Right renal pelvis (tissue), 4 donors: ENCODE data around the gene TEX30. TPM values are rescaled to one million over a fixed set of nuclear protein-coding genes. Genes with fewer than 3 reads are reported as not detected.

Experiments
- DNase-seq, 4 donors: peaks; one replicate each; pipeline ENCODE4 v3.0.0-alpha.2; 2013; ENCODE audit warnings: low read depth in 4 of 4, low spot score in 3 of 4, missing footprints in 1 of 4
- polyA plus RNA-seq, 4 donors: library from polyadenylated mRNA; unstranded; fragments of 120-200 nt; gene quantifications; one replicate each; pipeline ENCODE4 v1.2.1, GENCODE V29; 2013; ENCODE audit not compliant: insufficient read length in 4 of 4

The TEX30 gene
- 10 to 100 TPM; 34.0 to 36.7 (median 35.5) TPM for polyA plus RNA-seq

DNA sequence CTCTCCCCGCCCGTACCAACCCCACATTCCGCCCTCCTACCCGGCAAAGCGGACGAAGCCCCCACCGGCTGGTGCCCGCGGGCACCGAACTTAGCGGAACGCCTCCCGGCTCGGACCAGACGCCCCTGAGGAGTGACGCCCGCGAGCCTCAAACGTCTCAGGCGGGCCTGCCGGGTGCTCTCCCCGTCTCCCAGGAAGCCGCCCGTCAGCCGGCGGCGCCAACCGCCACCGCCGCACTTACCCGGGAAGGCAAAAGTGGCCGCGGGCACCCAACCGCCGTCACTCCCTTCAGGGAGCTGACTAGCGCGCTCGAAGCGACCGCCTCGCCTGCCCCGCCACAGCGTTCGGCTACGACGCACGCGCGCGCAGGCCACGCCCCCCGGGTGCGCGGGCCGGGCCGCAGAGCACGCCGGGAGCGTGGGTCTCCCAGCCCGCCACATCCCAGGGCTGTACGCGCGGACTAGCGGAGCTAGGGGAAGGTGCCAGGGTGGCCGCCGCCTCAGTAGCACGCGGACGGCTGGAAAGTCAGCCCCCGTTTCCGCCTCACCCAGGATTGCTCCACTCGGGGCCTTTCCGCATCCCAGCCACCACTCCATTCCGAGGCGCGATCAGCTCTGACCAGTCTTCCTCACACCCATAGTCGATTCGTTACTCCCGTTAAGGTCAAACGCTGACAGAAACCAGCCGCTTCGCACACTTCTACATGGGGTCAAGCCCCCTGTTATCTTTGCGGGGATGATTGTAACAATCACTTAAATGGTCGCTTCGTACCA is at the start of gene TEX30:
TSS of gene TEX30 (minus strand) at position 346 of the 773 bp plus-strand sequence. CDS start 3,760 bp downstream, outside the sequence.
- peak; percentile 63 to 74 (median 70) for DNase-seq

DNA sequence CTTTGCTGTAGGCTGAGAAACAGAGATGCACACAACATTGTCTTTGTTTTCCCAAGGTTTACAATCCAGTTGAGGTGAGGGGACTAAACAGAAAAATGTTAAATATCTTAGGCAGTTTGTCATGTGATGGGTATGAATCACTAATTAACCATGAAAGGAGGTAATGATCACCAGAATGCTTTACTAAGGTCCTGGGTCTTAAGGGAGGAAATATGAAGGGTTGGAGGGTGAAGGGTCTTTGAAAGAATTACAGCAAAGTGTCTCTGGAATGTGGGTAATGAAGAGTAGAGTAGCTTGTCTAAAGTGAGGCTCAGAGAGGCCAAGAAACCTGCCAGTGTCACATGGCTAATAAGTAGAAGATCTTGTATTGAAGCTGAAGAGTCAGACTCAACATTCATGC is 44.3 kb upstream of the TEX30 start:
- DNase-seq, result peak in 1 of 4 donors; percentile 9

DNA sequence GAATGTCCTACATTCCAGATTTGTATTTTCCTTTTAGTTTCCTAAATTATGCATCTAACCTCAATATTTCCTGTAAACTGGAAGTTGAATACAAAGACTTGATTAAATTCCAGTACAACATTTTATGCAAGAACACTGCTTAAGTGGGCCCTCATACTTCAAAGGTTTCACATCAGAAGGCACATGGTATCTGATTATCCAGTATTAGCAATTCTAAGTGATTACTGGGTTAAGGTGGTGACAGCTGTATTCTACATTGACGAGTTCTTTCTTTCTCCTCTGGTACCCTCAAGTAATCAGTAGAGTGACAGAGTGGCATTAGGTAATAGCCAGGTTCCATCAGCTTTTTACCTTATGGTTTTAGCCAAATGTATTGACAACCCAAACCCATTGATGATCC is 43.7 kb upstream of the TEX30 start:
- no peak for DNase-seq

DNA sequence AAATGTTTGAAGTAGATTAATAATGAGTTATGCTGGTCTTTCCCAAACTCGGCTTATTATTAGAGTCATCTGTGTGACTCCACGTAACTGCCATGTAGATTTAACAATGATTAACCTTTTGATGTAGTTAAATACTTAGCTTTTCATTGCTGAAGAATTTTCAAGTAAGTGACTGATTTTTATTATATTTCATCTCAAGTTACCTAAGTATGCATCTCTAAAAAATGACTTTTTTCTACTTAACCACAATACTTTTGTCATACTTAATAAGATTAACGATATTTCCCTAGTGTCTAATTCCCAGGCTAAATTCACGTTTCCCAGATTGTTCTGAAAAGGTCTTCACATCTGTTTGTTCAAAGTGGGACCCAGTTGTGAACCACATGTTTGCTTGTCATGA is 43.1 kb upstream of the TEX30 start:
- DNase-seq, result no peak

DNA sequence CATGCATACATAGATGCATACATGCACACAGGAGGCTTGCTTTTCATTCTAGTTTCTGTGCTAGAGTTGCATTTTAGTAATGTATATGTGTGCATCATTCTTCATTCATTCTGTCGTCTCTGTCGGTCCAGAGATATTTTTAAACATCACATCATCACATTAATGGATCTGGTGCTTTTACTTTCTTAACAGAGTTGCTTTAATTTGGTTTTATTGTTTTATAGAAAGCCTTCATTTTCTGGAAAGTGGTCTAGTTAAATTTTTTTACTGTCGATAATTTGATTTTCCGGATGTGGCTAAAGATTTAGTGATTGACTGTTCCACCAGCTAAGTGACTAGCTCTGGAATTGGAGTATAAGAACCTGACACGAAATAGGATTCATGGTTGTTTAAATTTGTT is 42.2 kb upstream of the TEX30 start:
- DNase-seq, result no peak

DNA sequence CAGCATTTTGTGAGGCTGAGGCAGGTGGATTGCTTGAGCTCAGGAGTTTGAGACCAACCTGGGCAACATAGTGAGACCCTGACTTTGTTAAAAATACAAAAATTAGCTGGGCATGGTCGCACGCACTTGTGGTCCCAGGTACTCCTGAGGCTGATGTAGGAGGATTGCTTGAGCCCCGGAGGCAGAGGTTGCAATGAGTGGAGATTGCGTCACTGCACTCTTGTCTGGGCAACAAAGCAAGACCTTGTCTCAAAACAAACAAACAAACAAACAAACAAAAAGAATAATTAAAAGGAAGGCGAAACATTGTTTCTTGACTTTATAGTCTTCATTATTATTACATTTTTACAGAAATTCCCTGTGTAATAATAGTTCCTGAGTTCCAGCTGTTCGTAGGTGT is 41.2 kb upstream of the TEX30 start:
- no peak for DNase-seq

DNA sequence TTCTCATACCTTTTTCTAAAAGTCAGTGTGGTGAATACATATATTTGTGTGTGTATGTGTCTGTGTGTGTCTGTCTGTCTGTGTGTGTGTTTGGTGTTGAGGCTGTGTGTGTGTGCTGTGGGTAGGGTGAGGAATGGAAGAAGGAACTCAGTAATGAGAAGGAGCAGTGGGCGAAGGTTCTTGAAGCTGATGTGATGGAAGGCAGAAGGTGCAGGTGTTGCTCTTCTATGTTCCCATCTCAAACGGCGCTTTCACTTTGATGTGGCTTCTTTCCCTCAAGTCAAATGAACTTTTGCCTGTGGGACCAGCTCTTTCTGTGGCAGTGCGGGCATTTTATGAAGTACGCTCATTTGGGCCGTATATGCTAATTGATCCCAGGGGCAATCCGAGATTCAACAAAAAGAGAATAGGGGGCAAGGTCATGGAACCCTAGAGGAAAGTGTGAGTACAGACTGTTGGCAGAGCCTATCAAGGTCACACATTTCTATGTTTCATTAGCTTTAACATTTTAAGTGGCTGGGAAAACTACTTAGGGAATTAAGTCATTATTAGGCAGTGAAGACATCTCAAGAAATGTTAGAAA is 40.5 kb upstream of the TEX30 start:
- no peak for DNase-seq

DNA sequence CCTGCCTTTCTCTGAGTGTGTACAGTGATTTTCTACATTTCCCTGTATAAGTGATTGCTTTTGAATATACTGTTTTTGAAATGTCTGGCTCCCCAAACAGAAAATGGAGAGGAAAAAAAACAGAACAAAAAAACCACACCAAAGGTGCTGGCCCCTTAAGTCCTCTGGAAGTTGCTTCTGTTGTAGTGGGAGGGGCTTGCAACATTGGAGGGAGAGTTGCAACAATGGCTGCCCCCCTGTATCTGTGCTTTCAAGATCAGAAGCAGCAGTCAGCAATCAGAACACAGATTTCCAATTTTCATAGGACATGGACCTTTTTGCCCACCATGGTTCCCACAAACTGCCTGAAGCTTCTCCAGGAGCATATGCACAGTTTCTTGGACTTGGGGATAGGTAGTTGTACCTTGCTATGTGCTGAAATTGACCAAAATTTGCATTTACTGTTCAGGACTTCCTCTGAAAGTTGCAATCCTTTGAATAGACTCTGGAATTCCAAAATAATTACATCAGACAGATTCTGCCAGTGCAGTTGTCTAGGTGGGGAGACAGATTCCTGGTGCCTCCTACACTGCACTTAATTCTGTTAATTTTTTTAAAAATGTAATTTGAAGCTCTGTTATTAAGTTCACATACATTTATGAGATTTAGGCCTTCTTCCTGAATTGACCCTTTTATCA is 39.2 kb upstream of the TEX30 start:
- DNase-seq, result no peak

DNA sequence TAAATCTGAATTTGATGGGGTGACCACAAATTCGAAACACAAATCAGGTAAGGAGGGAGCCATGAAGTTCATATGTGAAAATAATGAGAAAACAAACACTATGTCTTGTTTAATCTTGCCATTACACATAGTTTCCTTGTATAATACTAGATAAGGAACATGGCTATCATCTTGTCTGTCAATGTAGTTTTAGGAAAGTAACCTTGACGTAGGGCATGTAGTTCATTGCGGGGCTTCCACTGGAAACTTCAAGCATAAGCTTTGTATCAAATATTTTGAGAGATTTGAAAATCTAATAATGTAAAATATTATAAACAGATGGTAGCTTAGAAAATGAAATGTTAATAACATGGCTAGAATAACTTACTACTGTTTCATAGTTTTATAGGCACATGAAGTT is 34.1 kb upstream of the TEX30 start:
- DNase-seq, result no peak

DNA sequence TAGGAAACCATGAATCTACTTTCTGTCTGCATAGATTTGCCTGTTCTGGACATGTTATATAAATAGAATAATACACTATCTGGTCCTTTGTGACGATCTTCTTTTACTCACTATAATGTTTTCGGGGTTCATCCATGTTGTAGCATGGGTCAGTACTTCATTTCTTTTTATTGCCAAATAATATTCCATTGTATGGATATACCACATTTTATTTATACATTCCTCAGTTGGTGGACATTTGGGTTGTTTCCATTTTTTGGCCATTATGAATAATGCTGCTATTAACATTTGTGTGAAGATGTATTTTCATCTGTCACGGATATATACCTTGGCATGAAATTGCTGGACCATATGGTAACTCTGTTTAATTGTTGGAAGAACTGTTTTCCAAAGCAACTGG is 32.1 kb upstream of the TEX30 start:
- no peak for DNase-seq

DNA sequence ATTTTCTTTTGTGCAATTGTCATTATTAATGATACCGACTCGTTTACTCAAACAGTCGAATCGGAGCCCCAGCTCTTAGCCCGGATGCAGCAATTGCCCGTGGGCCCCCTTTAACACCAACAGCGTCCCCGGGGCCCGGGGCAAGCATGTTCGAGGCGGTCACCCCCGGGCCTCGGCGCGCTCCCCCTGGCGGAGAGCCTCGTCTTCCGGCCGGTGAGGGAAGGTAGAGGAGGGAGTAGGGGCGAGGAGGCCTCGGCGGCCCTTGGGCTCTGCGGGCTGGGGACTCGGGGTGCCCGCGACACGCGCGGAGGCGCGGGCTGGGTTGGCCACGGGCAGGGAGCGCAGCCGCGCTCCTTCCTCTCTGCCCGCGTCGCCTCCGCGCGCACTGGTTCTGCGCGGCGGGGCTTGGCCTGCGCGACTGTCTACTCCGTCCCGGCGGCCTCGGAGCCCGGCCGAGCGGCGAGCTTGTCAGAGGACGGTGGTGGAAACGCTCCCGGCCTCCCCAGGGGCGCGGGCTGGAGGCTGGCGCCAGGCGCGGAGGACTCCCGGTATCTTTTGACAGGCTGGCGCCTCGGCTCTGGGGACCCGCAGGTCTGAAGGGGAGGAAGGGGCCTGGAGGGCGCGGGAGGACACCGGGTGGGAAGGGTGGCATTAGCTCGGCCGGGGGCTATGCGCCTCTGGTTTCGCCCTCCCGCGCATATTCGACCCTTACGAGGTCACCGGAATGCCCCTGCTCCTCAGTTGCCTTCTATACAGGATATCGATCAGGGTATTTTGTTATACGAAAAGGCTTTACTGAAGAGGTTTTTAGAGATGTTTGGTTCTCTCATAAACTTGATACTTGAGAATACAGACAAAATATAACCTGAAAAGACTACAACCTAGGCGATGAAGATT is 26.8 kb upstream of the TEX30 start:
- DNase-seq, result peak in 3 of 4 donors; percentile 68 to 77 (median 69)

DNA sequence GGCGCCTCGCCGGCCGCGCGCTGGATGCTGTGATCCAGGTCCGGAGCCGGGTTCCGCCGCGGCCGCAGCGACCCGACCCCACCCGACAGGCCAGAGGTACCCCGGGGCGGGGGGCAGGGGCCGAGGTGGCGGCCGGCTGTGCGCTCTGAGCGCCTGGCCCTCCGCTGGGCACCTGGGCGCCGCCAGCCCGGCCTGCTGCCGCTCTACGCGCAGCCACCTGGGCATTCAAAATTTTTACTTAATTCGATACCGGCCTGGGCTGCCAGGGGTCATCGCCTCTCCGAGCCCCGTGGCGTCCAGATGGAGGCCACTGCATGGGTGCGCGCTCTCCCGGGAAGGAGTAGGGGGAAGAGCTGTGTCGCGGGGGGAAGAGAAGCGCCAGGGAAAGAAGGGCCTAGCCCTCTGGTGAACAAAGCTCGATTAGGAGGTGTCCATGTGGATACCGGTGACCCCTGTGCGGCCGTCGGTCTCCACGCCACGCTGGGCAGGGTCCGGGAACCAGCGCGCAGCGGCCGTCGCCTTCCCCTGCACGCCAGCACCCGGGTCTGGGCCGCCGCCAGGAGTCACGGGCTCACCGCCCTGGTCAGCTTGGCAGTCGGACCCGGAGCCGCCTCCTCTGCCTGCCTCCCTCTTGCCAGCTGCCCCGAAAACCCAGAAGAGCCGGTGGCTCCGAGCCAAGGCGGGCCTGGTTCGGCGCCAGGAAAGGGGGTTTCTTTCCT is 26.0 kb upstream of the TEX30 start:
- DNase-seq, result peak in 1 of 4 donors; percentile 35

DNA sequence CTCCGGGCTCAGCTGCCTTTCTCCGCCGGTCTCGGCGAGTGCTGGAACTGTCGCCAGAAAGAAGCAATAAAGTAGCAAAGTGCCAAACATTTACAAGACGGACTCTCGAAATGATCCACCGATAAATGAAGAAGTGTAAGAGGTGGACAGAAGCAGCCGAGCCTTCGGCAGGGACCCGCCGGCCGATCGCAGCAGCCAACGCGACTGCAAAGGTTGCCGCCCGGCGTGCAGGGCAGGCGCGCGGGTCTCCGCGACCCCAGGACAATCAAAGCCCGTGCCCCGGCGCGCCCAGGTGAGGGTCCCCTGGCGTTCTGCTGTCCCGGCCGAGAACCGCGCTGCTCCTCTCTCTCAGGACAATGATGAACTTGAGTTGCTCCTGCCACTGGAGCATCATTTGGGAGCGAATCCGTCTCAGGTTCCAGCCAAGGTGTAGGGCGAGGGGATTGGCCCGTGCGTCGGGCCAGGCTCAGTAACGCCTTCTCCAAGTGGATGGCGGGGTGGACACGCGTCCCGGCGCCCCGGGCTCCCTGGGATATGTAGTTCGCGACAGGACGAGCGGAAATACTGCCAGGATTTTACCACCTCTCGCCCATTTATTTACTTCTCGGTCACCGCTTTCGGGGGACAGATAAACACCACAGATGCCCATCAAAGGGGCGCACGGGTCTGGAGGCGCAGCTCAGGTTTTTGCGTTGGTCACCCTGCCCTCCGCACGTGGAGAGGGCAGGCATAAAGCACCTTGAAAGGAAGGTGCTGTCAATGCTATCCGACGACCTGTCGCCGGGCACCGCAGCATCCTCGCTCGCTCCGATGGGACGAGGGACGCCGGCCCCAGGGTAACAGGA is 25.2 kb upstream of the TEX30 start, which contains the start of the genes BIVM and POGLUT2:
TSS of gene BIVM (plus strand) at position 539 of the 845 bp plus-strand sequence. CDS start 8,149 bp downstream, outside the sequence.
TSS of gene POGLUT2 (minus strand) at position 396 of the 845 bp plus-strand sequence. CDS start at position 90, 306 bp downstream.
- DNase-seq, result peak; percentile 77 to 90 (median 83)

DNA sequence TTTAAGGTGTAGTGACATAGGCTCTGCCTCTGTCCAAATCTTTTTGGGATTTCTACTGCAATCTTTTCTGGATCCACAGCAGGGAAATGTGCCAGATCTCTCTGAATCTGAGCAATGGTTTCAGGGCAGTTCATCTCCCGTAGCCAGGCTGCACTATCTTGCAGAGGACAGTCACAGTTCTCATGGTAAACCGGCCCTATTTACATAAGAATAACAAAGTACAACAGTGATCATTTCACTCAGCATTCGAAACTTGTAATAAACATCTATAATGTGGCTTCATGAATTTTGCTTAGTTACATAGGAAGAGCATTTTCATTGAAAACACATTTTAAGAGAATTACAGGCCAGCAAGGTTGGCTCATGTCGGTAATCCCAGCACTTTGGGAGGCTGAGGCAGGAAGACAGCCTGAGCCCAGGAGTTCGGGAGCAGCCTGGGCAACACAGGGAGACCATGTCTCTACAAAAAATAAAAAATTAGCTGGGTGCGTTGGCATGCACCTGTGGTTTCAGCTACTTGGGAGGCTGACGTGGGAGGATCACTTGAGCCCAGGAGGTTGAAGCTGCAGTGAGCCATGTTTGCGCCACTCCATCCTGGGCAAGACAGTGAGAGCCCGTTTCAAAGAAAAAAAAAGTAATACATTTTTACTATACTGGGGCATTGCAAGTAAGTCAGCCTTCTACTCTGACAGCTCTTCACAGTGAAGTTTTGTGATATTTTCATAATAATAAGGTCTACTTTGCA is 20.2 kb upstream of the TEX30 start:
- DNase-seq, result no peak

DNA sequence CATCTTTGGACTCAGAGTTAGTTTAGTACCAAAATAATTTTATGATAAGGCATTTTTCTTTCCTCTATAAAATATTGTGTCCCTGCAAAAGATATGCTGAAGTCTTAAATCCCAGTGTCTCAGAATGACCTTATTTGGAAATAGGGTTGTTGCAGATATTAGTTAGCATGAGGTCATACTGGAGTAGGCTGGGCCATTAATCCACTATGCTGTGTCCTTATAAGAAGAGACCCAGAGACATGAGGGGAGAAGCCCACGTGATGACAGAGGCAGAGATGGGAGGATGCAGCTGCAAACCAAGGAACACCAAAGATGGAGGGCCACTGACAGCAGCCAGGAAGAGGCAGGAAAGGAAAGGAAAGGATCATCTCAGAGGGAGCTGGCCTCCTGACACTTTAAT is 18.8 kb upstream of the TEX30 start:
- DNase-seq, result no peak

DNA sequence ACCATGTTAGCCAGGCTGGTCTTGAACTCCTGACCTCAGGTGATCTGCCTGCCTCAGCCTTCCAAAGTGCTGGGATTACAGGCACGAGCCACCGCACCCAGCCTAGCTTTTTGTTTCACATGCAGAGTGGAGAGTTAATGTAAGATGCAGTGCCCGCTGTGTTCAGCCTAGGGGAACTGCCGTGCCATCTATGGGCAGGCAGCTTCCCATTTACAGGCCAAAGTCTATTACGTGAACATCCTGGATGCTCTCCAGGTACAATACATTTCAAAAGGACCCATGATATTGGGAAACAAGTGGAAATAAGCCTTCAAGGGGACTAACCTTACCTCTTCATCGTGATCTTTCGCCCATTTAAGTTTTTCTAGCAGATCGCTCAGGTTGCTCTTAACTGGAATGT is 15.1 kb upstream of the TEX30 start:
- DNase-seq, result no peak

DNA sequence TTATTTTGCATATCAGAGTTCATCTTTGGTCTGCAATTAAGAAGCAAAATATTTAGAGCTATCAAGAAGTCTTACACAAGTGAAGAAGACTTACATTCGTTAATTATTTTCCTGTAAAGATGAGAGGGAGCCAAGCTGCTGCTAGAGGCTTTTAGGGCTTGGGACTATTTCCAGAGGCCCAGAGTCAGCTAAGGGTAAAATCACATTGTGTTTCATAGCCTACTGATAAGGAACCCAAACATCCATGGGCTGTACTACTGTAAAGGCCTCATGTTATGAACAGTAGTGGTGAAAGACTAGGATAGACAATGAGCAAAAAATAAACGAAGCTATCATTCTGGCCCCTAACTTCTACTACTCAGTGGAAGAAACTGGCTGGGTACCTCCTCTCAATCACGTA is 10.9 kb upstream of the TEX30 start:
- DNase-seq, result no peak

DNA sequence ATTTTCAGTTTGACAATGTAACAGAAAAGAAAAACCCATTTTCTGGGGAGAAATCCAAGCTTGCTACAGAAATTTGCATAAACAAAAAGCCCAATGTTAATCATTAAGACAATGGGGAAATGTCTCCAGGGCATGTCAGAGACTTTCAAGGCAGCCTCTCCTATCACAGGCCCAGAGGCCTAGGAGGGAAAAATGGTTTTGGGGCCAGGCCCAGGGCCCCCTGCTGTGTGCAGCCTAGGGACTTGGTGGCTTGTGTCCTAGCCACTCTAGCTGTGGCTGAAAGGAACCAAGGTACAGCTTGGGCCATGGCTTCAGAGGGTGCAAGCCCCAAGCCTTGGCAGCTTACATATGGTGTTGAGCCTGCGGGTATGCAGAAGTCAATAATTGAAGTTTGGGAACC is 8.0 kb upstream of the TEX30 start:
- no peak for DNase-seq
